ENCODE results near the gene DCAF11. TPM values are rescaled to one million over a fixed set of nuclear protein-coding genes. Genes with fewer than 3 reads are reported as not detected.

DCAF11 gene
- total RNA-seq, 2 donors from 2014 or later = 101 to 107 TPM

DNA sequence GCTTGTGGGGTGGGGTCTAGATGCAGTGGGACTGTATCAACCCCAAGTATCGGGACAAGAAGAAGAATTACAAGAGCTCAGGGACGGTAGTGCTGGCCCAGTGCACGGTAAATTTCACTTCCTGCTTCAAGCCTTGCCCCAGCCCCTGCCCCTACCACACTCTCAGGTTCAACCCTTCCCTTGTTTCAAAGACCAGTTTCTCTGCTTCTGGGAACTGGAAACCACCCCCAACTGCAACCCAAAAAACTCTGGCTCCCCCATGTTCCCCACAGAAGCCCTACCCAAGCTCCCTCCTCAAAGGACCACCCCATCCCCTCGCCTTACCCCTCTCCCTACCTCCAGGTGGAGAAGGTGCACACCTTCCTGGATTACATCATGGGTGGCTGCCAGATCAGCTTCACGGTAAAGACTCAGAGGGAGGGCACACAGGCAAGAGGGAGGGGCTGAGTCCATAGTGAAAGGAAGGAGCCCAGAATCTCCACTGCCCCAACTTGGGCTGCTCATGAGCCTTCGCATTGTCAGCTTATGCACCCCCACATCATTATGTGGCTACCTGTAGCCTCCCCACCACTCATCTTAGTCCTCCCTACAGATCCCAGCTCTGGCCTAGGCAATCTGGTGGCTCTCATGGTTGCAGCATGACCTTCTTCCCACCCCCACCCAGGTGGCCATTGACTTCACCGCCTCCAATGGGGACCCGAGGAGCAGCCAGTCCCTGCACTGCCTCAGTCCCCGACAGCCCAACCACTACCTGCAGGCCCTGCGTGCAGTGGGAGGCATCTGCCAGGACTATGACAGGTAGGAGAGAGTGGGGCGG lies 38.9 kb upstream of the DCAF11 start:
- no peak for DNase-seq
- ATAC-seq = peak; percentile 51
- intact Hi-C loops (cut with DNase I, micrococcal nuclease) = no loop called here

DNA sequence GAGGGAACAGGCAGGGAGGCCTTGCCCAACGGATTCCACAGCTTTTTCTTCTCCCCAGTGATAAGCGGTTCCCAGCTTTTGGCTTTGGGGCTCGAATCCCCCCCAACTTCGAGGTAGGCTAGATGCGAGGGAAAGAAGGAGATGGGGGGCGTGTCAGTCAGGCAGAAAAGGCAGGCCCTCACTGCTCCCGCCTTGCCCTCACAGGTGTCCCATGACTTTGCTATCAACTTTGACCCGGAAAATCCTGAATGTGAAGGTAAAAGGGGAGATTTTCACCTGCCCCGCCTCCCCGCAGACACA lies 38.3 kb upstream of the DCAF11 start:
- no peak for DNase-seq
- no peak for ATAC-seq
- intact Hi-C loops (cut with DNase I, micrococcal nuclease) = no loop called here

DNA sequence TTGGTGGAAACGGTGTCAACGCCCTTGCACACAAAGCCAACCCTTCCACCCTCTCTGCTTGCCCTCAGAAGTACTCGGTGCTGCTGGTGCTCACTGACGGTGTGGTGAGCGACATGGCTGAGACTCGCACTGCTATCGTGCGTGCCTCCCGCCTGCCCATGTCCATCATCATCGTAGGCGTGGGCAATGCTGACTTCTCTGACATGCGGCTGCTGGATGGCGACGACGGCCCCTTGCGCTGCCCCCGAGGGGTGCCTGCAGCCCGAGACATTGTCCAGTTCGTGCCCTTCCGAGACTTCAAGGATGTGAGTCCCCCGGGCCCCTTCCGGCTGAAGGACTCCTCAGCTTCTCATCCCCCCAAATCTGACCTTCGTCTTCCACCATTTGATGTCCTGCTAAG lies 37.5 kb upstream of the DCAF11 start:
- intact Hi-C loops (cut with DNase I, micrococcal nuclease) = no loop called here
- DNase-seq (no peak), ATAC-seq (no peak)

DNA sequence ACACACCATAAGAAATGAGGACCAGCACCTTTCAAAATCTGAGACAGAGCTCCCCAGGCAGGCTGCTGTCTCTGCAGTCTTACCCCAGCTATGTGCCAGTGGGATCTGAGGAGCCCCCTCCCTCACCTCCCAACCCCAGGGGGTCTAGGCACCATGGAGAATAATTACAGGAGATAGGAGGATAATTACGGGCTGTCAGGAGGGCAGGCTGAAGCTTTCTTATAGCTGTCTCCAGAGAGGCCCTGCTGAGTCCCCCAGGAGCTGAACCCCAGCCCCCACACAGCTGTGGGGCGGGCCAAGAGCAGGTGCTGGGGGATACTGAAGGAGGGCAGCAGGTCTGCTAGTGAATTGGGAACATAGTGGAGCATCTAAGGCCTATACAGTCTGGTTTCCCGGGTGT lies 36.4 kb upstream of the DCAF11 start:
- DNase-seq (no peak), ATAC-seq (no peak)
- intact Hi-C loops (cut with DNase I, micrococcal nuclease) = no loop called here

DNA sequence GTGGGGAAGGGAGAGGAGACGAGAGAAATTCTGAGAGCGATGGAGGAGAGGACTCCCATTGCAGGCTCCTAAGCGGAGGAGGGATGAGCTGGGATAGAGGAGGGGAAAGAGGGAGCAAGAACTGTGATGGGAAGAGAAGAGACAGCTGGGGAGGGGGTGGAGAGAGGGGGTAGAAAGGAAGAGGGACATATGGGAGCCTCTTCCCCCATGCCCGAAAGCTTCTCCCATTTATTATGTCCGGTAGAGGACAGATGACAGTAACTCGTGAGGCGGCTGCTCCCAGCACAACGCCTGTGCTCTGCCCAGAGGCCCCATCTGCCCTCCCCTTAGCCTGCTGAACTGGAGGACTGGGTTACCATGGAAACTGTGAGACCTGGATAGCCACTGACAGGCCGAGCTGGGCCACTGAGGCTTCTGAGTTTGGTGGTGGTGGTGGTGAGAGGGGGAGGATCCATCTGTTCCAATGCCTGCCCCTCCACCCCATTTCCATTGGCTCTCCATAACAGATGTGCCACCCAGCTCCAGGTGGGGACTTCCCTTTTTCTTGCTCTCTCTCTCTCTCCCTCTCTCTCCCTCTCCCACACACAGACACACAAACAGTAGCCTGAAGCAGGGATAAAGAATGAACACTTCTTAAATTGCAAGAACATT lies 35.0 kb upstream of the DCAF11 start:
- DNase-seq (no peak), ATAC-seq (no peak)
- intact Hi-C loops (cut with DNase I, micrococcal nuclease) = no loop called here

DNA sequence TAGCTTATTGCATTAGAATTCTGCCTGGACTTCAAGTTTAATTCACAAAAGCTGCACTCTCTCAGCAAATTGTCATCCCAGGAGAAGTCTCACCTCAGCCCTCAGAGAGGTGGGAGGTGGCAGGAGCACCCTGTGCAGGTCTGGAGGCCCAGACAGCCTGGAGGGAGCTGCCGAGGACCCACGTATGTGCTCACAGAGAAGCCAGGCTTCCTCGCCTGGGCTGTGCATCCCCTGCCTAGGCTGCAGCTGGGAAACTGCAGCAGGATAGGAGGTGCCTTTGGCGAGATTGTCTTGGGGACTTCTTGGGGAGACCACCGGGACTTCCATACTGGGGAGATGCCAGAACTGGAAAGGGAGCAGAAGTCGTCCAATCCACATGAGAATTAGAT lies 34.4 kb upstream of the DCAF11 start:
- intact Hi-C loops (cut with DNase I, micrococcal nuclease) = no loop called here
- no peak for ATAC-seq

DNA sequence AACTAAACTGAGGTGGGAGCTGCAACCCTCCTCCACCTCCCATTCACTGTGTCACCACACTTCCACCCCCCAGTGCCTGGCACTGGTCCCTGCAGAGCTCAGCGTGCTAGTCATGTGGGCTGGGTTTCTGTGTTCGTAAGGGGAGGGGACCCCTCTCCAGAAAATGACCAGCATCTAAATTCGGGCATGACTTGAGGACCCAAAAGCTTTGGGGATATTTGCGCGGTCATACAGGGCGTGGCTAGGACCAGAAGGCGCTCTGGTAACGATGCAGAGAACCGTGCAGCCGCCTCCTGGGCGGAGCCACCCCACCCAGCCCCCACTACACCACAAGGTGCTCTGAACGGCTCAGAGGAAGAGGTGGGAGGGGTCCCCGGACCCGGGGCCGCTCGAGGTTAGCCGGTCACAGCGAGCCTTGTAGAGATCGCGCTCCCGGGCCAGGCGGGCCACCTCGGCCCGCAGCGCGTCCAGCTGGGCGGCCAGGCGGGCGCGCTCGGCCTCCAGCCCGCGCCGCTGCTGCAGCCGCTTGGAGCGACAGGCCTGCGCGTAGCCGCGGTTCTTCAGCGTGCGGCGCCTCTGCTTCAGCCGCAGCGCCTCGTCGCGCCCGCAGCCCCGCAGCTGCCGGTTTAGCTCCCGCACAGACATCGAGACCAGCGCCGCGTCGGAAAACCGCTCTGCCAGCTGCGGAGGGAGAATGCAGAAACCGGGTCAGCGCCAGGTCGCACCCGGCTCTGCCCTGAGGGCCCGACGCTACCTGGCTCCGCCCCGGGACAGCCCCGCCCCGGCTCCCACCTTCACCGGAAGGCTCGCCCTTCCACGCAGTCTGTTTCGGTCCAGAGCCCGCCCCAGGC lies 33.5 kb upstream of the DCAF11 start:
- intact Hi-C loops (cut with DNase I, micrococcal nuclease) = no loop called here
- peak; percentile 78 to 89 for DNase-seq
- ATAC-seq = peak; percentile 91

More for the DNA sequence above, 34.4 kb upstream of the DCAF11 start:
- no peak for DNase-seq

DNA sequence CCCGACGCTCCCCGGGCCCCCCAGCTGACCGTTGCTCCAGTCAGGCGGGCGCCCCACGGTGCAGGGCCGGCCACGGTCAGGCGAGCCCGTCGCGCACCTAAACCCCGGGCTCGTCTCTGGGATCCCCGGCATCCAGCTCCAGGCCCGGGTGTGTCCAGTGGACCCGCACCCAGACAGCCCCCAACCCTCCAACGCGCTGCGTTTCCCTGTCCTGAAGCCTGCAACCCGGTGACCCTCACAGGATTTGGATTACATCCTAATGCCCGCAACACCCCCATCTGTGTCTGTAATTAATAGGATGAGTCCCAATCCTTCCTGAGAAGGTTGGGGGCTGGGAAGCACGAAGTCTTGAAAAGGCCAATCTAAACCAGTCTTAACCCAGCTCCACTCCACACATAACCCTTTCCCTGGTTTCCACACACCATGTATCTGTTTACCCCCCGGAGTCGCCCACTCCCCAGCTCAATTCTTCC lies 32.8 kb upstream of the DCAF11 start:
- ATAC-seq (no peak), DNase-seq (no peak)
- intact Hi-C loops (cut with DNase I, micrococcal nuclease) = no loop called here

DNA sequence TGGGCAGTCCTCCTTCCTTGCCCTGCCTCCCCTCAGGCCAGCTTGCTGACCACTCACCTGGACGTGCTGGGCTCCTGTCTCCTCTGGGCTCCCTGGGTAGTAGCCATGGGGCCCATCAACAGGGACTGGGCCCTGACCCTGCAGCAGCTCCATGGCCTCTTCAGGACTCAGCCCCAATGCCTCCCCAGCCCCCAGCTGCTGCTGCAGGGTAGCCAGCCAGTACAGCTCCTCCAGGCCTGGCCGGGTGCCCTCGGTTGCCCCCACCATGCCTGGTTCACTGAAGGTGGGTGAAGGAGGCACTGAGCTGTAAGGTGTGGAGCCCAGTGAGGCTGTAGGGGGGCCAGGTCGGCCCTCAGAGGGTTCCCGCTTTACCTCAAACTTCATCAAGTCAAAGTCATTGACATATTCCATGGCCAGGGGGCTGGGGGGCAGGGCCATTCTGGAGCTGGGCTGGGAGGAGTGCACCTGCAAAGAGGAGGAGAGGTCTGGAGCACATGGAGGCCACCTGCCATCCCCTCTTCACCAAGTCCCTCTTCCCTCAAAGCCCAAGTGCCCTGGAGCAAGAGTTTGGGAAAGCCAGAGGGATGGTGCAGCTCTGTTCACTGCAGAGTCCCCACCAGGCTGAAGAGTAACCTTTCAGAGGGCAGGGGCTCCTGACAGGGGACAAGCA lies 32.0 kb upstream of the DCAF11 start:
- DNase-seq = no peak
- ATAC-seq = no peak
- intact Hi-C loops (cut with DNase I, micrococcal nuclease) = no loop called here

DNA sequence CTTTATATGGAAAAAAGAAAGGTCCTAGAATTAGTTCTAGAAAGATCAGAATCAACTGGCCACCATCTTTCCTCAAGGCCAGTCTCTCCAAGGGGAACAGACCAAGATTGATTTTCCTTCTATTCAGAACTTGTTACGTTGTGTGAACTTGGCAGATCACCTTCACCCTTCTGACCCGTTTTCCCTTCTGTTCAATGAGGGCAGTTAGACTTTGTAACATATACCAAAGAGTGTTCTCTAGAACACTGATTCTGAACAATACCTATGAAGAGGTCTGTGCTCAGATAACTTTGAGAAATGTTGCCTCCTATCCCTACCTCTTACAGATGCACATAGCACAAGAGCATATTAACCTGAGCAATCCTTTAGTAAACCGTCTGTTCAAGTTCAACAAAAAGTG lies 31.1 kb upstream of the DCAF11 start:
- intact Hi-C loops (cut with DNase I, micrococcal nuclease) = no loop called here
- DNase-seq (no peak), ATAC-seq (no peak)

DNA sequence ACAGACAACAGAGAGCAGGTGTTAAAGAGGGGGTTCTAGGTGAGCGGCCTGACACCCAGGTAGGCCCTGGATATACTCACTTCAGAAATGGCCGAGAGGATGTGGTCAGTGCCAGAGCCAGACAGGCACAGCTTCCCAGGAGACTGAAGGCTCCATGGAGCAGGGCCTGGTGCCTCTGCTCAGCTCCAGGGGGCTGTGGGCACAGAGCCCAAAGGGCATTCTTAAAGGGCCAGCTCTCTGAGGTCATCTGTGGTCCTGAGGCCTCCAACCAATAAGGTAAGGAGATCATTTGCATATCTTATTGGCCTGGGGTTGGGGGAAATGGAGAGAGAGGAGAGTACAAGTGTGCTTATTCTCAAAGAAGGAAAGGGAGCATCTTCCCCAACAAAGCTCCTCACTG lies 30.1 kb upstream of the DCAF11 start:
- DNase-seq (no peak), ATAC-seq (no peak)
- intact Hi-C loops (cut with DNase I, micrococcal nuclease) = no loop called here

DNA sequence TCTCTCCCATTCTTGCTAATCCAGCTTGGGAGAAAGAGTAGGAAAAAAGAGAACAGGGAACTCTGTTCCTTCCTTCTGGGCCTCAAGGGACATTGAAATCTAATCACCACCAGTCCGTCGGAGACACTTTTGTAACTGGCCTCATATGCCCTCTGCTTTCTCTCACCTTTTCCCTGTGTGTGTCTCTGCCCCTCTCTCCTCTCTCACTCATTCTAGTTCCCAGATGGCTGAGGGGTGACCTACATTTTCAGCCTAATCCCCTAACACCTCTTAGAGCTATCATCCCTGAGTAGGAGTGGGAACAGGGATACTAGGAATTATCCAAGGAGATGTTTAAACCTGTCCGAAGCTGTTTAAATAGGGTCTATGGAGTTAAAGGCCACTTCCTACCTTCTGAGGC lies 29.4 kb upstream of the DCAF11 start:
- intact Hi-C loops (cut with DNase I, micrococcal nuclease) = no loop called here
- ATAC-seq (no peak), DNase-seq (no peak)

DNA sequence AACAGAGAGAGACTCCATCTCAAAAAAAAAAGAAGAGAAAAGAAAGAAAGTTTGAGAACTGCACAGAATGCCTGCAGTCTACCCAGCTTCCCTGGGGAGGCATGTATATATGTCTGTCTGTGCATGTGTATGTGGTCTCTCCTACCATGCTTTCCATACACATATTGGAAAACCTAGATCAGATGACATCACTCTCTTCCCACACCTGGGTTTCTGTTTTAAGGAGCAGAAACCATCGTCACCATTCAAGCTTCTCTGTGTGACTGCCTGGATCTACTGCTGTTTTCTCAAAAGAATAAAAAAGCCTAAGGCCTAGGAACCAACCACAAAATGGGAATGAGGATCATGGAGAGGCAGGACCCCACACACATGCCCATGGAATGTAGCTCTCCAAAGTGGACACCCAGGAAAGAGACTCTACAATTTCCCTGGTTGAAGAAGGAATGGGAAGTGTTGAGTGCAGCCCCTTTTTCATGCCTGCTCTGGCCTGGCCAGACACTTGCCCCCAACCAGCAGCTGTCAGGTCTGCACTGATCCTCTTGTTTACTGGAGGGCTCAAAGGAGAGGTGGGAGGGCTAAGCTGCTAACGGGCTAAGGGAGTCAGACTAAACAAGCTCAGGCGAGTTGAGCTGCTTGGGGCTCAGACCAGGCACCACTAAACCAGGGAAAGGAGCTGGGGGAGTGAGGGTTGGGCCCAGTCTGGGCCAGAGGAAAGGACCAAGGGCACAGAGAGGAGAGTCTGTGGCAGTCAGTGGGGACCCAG lies 28.2 kb upstream of the DCAF11 start:
- intact Hi-C loops (cut with DNase I, micrococcal nuclease) = no loop called here
- ATAC-seq = no peak
- DNase-seq = no peak

DNA sequence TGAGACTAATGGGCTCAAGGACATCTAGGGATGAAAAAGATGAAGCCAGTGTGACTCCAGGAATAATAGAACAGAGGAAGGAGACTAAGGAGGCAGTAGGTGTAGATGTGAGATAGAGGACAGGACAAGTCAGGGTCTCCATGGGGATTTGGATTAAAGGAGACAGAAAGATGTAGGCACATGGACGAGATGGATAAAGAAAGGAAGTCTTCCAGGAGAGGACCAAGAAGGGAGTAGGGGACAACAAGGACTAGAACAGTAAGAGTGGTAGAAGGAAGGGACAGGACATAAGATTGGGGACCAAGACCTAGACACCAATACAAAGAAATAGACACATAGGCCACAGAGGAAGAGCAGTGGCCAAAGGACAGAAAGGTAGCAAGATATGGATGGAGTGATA lies 27.6 kb upstream of the DCAF11 start:
- no peak for ATAC-seq
- intact Hi-C loops (cut with DNase I, micrococcal nuclease) = no loop called here
- DNase-seq = no peak

DNA sequence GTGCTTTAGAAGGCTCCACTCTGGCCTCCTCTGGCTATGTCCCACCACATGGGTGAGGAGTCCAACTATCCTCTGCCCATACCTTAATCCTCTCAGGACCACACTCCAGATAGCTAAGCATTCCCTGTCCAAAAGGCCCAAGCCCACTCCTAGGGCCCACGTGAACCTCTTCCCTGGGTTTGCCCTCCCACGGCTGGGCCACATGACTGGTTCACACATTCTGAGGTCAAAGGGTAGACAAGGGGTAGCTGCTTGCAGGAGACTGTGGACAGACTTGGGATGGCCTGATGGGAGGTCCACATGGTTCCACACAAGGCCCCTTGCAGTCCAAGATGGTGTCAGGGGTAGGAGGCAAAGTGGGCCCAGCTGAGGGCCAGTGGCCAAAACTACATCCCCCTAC lies 26.5 kb upstream of the DCAF11 start:
- intact Hi-C loops (cut with DNase I, micrococcal nuclease) = no loop called here
- no peak for ATAC-seq
- DNase-seq = no peak

DNA sequence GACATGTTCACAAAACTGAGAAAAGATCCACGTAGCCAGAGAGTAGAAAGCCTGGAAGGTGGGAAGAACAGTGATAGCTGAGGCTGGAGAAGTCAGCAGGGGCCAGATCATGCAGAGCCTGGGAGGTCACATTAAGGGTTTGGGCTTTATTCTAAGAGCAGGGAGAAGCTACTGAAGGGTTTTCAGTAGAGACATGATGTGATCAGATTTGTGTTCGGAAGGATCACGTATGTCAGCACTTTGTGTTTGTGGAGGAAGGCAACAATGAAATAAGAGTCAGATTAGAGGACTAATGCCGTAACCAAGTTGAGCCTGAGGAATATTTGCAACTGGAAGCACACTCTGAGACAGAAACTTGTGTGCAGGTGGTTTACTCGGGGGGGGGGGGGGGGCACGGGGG lies 24.7 kb upstream of the DCAF11 start:
- DNase-seq (no peak), ATAC-seq (no peak)
- intact Hi-C loops (cut with DNase I, micrococcal nuclease) = no loop called here

DNA sequence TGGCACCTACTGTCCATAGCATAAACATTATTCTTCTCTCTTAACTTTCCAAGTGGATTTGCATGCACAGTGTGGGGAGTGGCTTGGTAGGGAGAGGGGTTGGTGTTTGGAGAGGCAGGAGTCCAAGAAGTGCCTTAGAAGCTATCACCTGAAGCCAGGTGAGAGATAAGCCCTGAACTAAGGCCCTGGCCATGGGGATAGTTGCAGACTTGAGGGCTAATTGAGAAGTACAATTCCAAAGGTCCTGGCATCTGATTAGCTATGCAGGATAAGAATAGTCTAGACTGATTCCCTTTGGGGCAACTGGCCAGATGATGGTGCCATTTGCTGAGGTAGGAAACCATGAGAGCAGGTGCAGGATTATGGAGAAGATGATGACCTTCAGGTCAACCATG lies 22.5 kb upstream of the DCAF11 start:
- peak; percentile 25 for ATAC-seq
- DNase-seq = peak; percentile 31 to 61
- intact Hi-C loops (cut with DNase I, micrococcal nuclease) = no loop called here

DNA sequence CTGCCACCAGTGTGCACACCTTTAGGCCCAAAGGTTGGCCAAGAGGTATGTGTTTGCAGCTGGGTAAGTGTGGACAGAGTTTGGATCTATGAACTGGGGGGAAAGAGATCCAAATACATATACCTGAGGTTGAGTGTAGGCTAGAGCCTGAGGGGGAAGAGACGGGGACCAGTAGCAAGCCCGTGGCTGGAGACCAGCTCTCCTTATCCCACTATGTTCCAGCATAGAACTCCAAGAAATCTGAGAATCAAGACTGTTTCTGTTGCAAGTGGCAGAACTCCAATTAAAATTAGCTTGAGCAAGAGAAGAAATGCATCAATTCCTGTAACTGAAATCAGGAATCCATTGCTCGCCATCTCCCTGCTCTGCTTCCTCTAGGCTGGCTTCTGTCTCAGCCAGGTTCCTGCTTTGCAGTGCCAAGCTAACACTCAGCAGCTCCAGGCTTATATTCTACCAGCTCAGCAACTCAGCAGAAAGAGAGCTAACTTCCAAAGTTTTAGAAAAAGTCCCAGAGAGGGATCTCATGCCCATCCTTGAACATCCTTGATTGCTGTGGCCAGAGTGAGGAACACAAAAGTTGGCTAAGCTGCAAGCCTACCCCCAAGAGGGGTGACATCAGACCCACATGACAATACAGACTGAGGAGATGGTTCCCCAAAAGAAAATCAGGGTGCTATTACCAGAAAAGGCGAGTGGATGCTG lies 21.9 kb upstream of the DCAF11 start:
- intact Hi-C loops (cut with DNase I, micrococcal nuclease) = no loop called here
- DNase-seq (no peak), ATAC-seq (no peak)
